Ishikawa (cell line): ENCODE results near the gene ADRB2.

ENCODE experiments used
- CEBPB ChIP-seq: IDR thresholded peaks from 2 replicates; pipeline ENCODE4 v1.6.1; 2012
- CREB1 ChIP-seq: IDR thresholded peaks from 2 replicates; pipeline ENCODE4 v1.6.1; 2012; ENCODE audit warnings: low read depth
- EGR1 ChIP-seq: IDR thresholded peaks from 2 replicates; pipeline ENCODE4 v1.6.1; 2012
- EP300 ChIP-seq: IDR thresholded peaks from 2 replicates; pipeline ENCODE4 v1.6.1; 2012; ENCODE audit warnings: borderline replicate concordance
- FOXM1 ChIP-seq: IDR thresholded peaks from 2 replicates; pipeline ENCODE4 v1.6.1; 2012; ENCODE audit warnings: low read depth, borderline replicate concordance
- MAX ChIP-seq: IDR thresholded peaks from 2 replicates; pipeline ENCODE4 v1.6.1; 2012
- NFIC ChIP-seq: IDR thresholded peaks from 2 replicates; pipeline ENCODE4 v1.6.1; 2012
- RAD21 ChIP-seq: IDR thresholded peaks from 2 replicates; pipeline ENCODE4 v1.6.1; 2012; ENCODE audit warnings: low read depth
- TAF1 ChIP-seq: IDR thresholded peaks from 2 replicates; pipeline ENCODE4 v1.6.1; 2012; ENCODE audit warnings: low read depth, mild to moderate bottlenecking
- TCF12 ChIP-seq: IDR thresholded peaks from 2 replicates; pipeline ENCODE4 v1.6.1; 2012; ENCODE audit warnings: low read depth
- YY1 ChIP-seq: IDR thresholded peaks from 2 replicates; pipeline ENCODE4 v1.6.1; 2012; ENCODE audit warnings: low read depth
- TF ChIP-seq, protein P1 (sequence below): IDR thresholded peaks from 2 replicates; pipeline ENCODE4 v1.6.1; 2012; ENCODE audit warnings: low read depth, mild to moderate bottlenecking
- TF ChIP-seq, protein P2 (sequence below): IDR thresholded peaks from 2 replicates; pipeline ENCODE4 v1.6.1; 2012

- TF ChIP-seq RAD21, result no peak
- TF ChIP-seq, protein P1, sequence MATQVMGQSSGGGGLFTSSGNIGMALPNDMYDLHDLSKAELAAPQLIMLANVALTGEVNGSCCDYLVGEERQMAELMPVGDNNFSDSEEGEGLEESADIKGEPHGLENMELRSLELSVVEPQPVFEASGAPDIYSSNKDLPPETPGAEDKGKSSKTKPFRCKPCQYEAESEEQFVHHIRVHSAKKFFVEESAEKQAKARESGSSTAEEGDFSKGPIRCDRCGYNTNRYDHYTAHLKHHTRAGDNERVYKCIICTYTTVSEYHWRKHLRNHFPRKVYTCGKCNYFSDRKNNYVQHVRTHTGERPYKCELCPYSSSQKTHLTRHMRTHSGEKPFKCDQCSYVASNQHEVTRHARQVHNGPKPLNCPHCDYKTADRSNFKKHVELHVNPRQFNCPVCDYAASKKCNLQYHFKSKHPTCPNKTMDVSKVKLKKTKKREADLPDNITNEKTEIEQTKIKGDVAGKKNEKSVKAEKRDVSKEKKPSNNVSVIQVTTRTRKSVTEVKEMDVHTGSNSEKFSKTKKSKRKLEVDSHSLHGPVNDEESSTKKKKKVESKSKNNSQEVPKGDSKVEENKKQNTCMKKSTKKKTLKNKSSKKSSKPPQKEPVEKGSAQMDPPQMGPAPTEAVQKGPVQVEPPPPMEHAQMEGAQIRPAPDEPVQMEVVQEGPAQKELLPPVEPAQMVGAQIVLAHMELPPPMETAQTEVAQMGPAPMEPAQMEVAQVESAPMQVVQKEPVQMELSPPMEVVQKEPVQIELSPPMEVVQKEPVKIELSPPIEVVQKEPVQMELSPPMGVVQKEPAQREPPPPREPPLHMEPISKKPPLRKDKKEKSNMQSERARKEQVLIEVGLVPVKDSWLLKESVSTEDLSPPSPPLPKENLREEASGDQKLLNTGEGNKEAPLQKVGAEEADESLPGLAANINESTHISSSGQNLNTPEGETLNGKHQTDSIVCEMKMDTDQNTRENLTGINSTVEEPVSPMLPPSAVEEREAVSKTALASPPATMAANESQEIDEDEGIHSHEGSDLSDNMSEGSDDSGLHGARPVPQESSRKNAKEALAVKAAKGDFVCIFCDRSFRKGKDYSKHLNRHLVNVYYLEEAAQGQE, result no peak
- no peak for TF ChIP-seq MAX
- no peak for TF ChIP-seq YY1
- TF ChIP-seq CREB1, result no peak
- TF ChIP-seq EP300, result no peak
- TF ChIP-seq CEBPB, result no peak
- no peak for TF ChIP-seq TAF1
- no peak for TF ChIP-seq EGR1
- no peak for TF ChIP-seq FOXM1
- TF ChIP-seq NFIC, result no peak
- TF ChIP-seq, protein P2, sequence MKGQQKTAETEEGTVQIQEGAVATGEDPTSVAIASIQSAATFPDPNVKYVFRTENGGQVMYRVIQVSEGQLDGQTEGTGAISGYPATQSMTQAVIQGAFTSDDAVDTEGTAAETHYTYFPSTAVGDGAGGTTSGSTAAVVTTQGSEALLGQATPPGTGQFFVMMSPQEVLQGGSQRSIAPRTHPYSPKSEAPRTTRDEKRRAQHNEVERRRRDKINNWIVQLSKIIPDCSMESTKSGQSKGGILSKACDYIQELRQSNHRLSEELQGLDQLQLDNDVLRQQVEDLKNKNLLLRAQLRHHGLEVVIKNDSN, result no peak
- TF ChIP-seq TCF12, result no peak
Observed at GRCh38 chr5:148781766-148782165, 44.6 kb upstream of the ADRB2 start.
